ENCODE measurements around the gene SHISA6. TPM values are rescaled to one million over a fixed set of nuclear protein-coding genes. Genes with fewer than 3 reads are reported as not detected.
A peak's percentile ranks its signal among the peaks of the same experiment; 100 is the strongest.

The SHISA6 gene
- total RNA-seq, 1 experiment from 2014 or later, result 21.1 TPM

DNA sequence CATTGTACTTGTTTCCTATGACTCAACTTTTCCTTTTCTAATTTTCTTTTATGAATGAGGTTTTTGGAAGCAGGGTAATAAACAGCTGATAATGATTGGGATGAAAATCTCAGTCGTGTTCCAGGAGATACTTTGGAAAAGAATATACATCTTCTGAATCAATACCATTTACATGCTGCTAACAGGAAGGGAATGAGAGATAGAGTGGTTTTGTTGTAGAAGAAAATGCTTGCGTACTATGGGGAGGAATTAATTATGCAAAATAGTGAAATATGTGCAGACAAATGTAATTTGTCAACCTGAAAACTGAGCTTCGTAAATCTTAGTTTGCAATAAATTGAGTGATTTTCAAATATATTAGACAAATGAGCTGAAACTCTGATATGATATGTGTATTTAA is 24.0 kb upstream of the SHISA6 start:
- Histone ChIP-seq H3K4me3 (ENCODE audit: low read depth, low read length) (no peak overlapping the region), H3K27me3 (replicated peaks; ENCODE audit: control insufficient read depth, insufficient read depth, low read length) (no peaks in the 10 kb centered on the region), H3K4me1 (no peaks in the 10 kb centered on the region), H3K9me3 (no peaks in the 10 kb centered on the region), H3K36me3 (ENCODE audit: control insufficient read depth, insufficient read depth, low read length) (no peaks in the 10 kb centered on the region)
- Mint-ChIP-seq H3K27me3 (ENCODE audit: insufficient read depth, unreplicated experiment) (no peaks in the 10 kb centered on the region), H3K9me3 (ENCODE audit: unreplicated experiment) (peaks cover 2% of the 10 kb centered on the region), H3K4me1 (ENCODE audit: low read depth, unreplicated experiment) (peaks cover 6% of the 10 kb centered on the region), H3K4me3 (ENCODE audit: unreplicated experiment) (no peak overlapping the region), H3K36me3 (ENCODE audit: insufficient read depth, unreplicated experiment) (no peaks in the 10 kb centered on the region), H3K27ac (ENCODE audit: unreplicated experiment) (no peak overlapping the region)
- ChIA-PET CTCF (interaction anchor here (1.1 kb wide), 1 partner anchor 72 kb away, joined by 3 read pairs; no protein-coding TSS in a partner anchor), POLR2A (no interaction called here)
- no TSS peak for BruUV-seq (replicated peaks)
- DNase-seq, result no peak
- intact Hi-C loops (cut with micrococcal nuclease; ENCODE audit: unreplicated experiment), result no loop called here
- TF ChIP-seq CTCF (IDR thresholded peaks at IDR 0.05; ENCODE audit: insufficient read depth in 1 of 2, low read depth in 1 of 2, low read length in 1 of 2, severe bottlenecking in 1 of 2, unreplicated experiment in 1 of 2), result no peak

DNA sequence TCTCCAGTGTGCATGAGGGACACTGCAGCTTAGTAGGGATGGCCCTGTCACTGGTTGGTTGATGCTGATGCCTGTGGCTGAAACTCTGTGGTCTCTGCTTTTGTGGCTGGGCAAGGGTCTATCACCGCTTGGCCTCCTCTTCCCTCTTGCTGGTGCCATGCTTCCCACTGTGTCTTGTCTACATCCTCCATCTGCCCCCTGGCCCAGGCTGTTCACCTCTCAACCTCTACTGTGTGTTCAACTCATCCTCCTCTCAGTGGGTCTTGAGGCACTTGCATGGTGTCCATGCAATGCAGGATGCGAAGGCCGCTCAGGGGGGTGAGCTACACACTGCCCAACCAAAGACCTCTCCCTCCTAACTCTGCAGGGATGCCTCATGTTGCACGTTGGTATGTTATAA is 19.8 kb upstream of the SHISA6 start:
- peaks cover 3% of the 10 kb centered on the region for H3K27me3 Mint-ChIP-seq (ENCODE audit: insufficient read depth, unreplicated experiment)
- intact Hi-C loops (cut with micrococcal nuclease; ENCODE audit: unreplicated experiment), result no loop called here
- Histone ChIP-seq H3K9me3 (no peaks in the 10 kb centered on the region), H3K36me3 (ENCODE audit: control insufficient read depth, insufficient read depth, low read length) (no peaks in the 10 kb centered on the region), H3K4me1 (no peaks in the 10 kb centered on the region), H3K27me3 (replicated peaks; ENCODE audit: control insufficient read depth, insufficient read depth, low read length) (no peaks in the 10 kb centered on the region), H3K4me3 (ENCODE audit: low read depth, low read length) (no peak overlapping the region)
- CTCF ChIA-PET, result no interaction called here
- POLR2A ChIA-PET, result no interaction called here
- H3K27ac Mint-ChIP-seq (ENCODE audit: unreplicated experiment), result peak overlapping the region; percentile 33
- no peak for TF ChIP-seq CTCF (IDR thresholded peaks at IDR 0.05; ENCODE audit: insufficient read depth in 1 of 2, low read depth in 1 of 2, low read length in 1 of 2, severe bottlenecking in 1 of 2, unreplicated experiment in 1 of 2)
- H3K4me1 Mint-ChIP-seq (ENCODE audit: low read depth, unreplicated experiment), result peaks cover 9% of the 10 kb centered on the region
- peaks cover 8% of the 10 kb centered on the region for H3K9me3 Mint-ChIP-seq (ENCODE audit: unreplicated experiment)
- no peaks in the 10 kb centered on the region for H3K36me3 Mint-ChIP-seq (ENCODE audit: insufficient read depth, unreplicated experiment)
- no peak for DNase-seq
- no TSS peak for BruUV-seq (replicated peaks)
- no peak overlapping the region for H3K4me3 Mint-ChIP-seq (ENCODE audit: unreplicated experiment)

- ChIA-PET CTCF (no interaction called here), POLR2A (no interaction called here)
- H3K9me3 ChIP-seq, result no peaks in the 10 kb centered on the region
- DNase-seq, result peak in 1 of 2 experiments; percentile 9
- H3K4me1 Mint-ChIP-seq (ENCODE audit: low read depth, unreplicated experiment), result peaks cover 9% of the 10 kb centered on the region
- peak overlapping the region; percentile 33 for H3K27ac Mint-ChIP-seq (ENCODE audit: unreplicated experiment)
- H3K27me3 Mint-ChIP-seq (ENCODE audit: insufficient read depth, unreplicated experiment), result peaks cover 3% of the 10 kb centered on the region
- H3K4me1 ChIP-seq, result no peaks in the 10 kb centered on the region
- BruUV-seq (replicated peaks), result no TSS peak
- no peaks in the 10 kb centered on the region for H3K36me3 ChIP-seq (ENCODE audit: control insufficient read depth, insufficient read depth, low read length)
- peaks cover 8% of the 10 kb centered on the region for H3K9me3 Mint-ChIP-seq (ENCODE audit: unreplicated experiment)
- no peak for TF ChIP-seq CTCF (IDR thresholded peaks at IDR 0.05; ENCODE audit: insufficient read depth in 1 of 2, low read depth in 1 of 2, low read length in 1 of 2, severe bottlenecking in 1 of 2, unreplicated experiment in 1 of 2)
- intact Hi-C loops (cut with micrococcal nuclease; ENCODE audit: unreplicated experiment), result no loop called here
- H3K4me3 Mint-ChIP-seq (ENCODE audit: unreplicated experiment), result no peak overlapping the region
- no peak overlapping the region for H3K4me3 ChIP-seq (ENCODE audit: low read depth, low read length)
- H3K27me3 ChIP-seq (replicated peaks; ENCODE audit: control insufficient read depth, insufficient read depth, low read length), result no peaks in the 10 kb centered on the region
- H3K36me3 Mint-ChIP-seq (ENCODE audit: insufficient read depth, unreplicated experiment), result no peaks in the 10 kb centered on the region
Observed at GRCh38 chr17:11221721-11222120, 19.3 kb upstream of the SHISA6 start.
